WTC11 (cell line): ENCODE results near the gene DOK4. TPM values are rescaled to one million over a fixed set of nuclear protein-coding genes. Genes with fewer than 3 reads are reported as not detected.

ENCODE experiments used
- ATAC-seq: fragments of 200-7000 bp; cut with Tn5 transposase; 2 replicates; pipeline ENCODE4 v1.10.0; 2021; ENCODE audit warnings: mild to moderate bottlenecking, moderate library complexity
- CTCF ChIA-PET: fragments of 300-600 bp; sonication (Branson Sonifier 250); formaldehyde crosslinking; loops from one replicate; lab custom pipeline; 2021; ENCODE audit warnings: antibody characterized with exemption; lab: Charles Lee
- POLR2A ChIA-PET: fragments of 350-600 bp; sonication (Branson Sonifier 250); formaldehyde crosslinking; loops from one replicate; lab custom pipeline; 2021; ENCODE audit warnings: antibody characterized with exemption; lab: Charles Lee
- DNase-seq: peaks from one replicate; pipeline ENCODE4 v3.0.0; 2021; ENCODE audit warnings: low spot score
- H3K27ac Mint-ChIP-seq: 2 replicates; pipeline ENCODE4 v1.8.0; 2021; ENCODE audit warnings: mixed read lengths
- H3K27me3 Mint-ChIP-seq: 2 replicates; pipeline ENCODE4 v1.8.0; 2021; ENCODE audit warnings: low read depth, mild to moderate bottlenecking, moderate library complexity, mixed read lengths
- H3K36me3 Mint-ChIP-seq: 2 replicates; pipeline ENCODE4 v1.8.0; 2021; ENCODE audit warnings: mixed read lengths
- H3K4me1 Mint-ChIP-seq: 2 replicates; pipeline ENCODE4 v1.8.0; 2022; ENCODE audit warnings: mixed read lengths
- H3K4me3 Mint-ChIP-seq: 2 replicates; pipeline ENCODE4 v1.8.0; 2021; ENCODE audit warnings: mild to moderate bottlenecking, moderate library complexity, mixed read lengths
- H3K9me3 Mint-ChIP-seq: 2 replicates; pipeline ENCODE4 v1.8.0; 2021; ENCODE audit warnings: mixed read lengths
- ATF2 ChIP-seq: sonication (generic); formaldehyde crosslinking; IDR thresholded peaks from 2 replicates; pipeline ENCODE4 v1.8.1; 2022; ENCODE audit warnings: low read depth, missing genetic modification reagents, borderline replicate concordance
- CREB1 ChIP-seq: sonication (generic); formaldehyde crosslinking; IDR thresholded peaks from 2 replicates; pipeline ENCODE4 v1.8.0; 2023; ENCODE audit warnings: mild to moderate bottlenecking, missing genetic modification reagents
- ESRRA ChIP-seq: sonication (generic); formaldehyde crosslinking; IDR thresholded peaks from 2 replicates; pipeline ENCODE4 v1.8.1; 2022; ENCODE audit warnings: mild to moderate bottlenecking, missing genetic modification reagents, borderline replicate concordance
- FOXP1 ChIP-seq: sonication (generic); formaldehyde crosslinking; IDR thresholded peaks from 2 replicates; pipeline ENCODE4 v1.8.0; 2022; ENCODE audit warnings: missing genetic modification reagents, mild to moderate bottlenecking, moderate library complexity, borderline replicate concordance
- GTF2I ChIP-seq: fragments of 250-450 bp; sonication (Bioruptor Pico); conservative IDR thresholded peaks from 2 replicates; pipeline ENCODE4 v1.4.0; 2021; ENCODE audit warnings: mild to moderate bottlenecking
- HMGXB4 ChIP-seq: sonication (generic); formaldehyde crosslinking; IDR thresholded peaks from 2 replicates; pipeline ENCODE4 v1.8.1; 2023; ENCODE audit warnings: mild to moderate bottlenecking, moderate library complexity, missing genetic modification reagents
- JAZF1 ChIP-seq: fragments of 250-450 bp; sonication (Bioruptor Pico); IDR thresholded peaks from 2 replicates; pipeline ENCODE4 v1.9.0; 2021; ENCODE audit warnings: moderate library complexity, mild to moderate bottlenecking, inconsistent platforms
- SMAD3 ChIP-seq: sonication (generic); formaldehyde crosslinking; IDR thresholded peaks from 2 replicates; pipeline ENCODE4 v1.8.0; 2022; ENCODE audit warnings: missing genetic modification reagents, mild to moderate bottlenecking, borderline replicate concordance
- SOX15 ChIP-seq: fragments of 250-450 bp; sonication (Bioruptor Pico); IDR thresholded peaks from 2 replicates; pipeline ENCODE4 v1.9.0; 2021; ENCODE audit warnings: mild to moderate bottlenecking
- SP1 ChIP-seq: sonication (generic); formaldehyde crosslinking; conservative IDR thresholded peaks from 2 replicates; pipeline ENCODE4 v1.8.1; 2022; ENCODE audit warnings: missing genetic modification reagents
- TP53 ChIP-seq: sonication (generic); formaldehyde crosslinking; IDR thresholded peaks from 2 replicates; pipeline ENCODE4 v1.8.1; 2023; ENCODE audit warnings: mild to moderate bottlenecking, missing genetic modification reagents
- ZMAT4 ChIP-seq: fragments of 250-450 bp; sonication (Bioruptor Pico); IDR thresholded peaks from 2 replicates; pipeline ENCODE4 v1.9.0; 2021; ENCODE audit warnings: mild to moderate bottlenecking
- ZNF219 ChIP-seq: sonication (generic); formaldehyde crosslinking; IDR thresholded peaks from 2 replicates; pipeline ENCODE4 v1.8.0; 2023; ENCODE audit warnings: missing genetic modification reagents, mild to moderate bottlenecking, borderline replicate concordance
- ZNF317 ChIP-seq: sonication (generic); formaldehyde crosslinking; IDR thresholded peaks from 2 replicates; pipeline ENCODE4 v1.8.1; 2023; ENCODE audit warnings: low read depth, mild to moderate bottlenecking, moderate library complexity, missing genetic modification reagents, borderline replicate concordance
- ZNF423 ChIP-seq: fragments of 250-450 bp; sonication (Bioruptor Pico); IDR thresholded peaks from 2 replicates; pipeline ENCODE4 v2.1.2; 2022; ENCODE audit warnings: mild to moderate bottlenecking, moderate library complexity
- ZNF425 ChIP-seq: fragments of 250-450 bp; sonication (Bioruptor Pico); conservative IDR thresholded peaks from 2 replicates; pipeline ENCODE4 v1.9.0; 2021; ENCODE audit warnings: mild to moderate bottlenecking
- total RNA-seq: library from RNA; stranded (reverse); gene quantifications from 3 replicates; pipeline ENCODE4 v1.2.3, GENCODE V29; 2021

Gene DOK4
- total RNA-seq, 1 experiment from 2014 or later, result 25.0 TPM

GRCh38 chr16:57484515-57485005 lies 1.7 kb downstream of the DOK4 start:
- H3K27ac Mint-ChIP-seq, result peak overlapping the region; percentile 39; the same call in 1 of the 2 replicates
- H3K36me3 Mint-ChIP-seq, result 0 out of 2 replicates have a peak, but pooled peaks cover 4% of the 10 kb centered on the region
- ATAC-seq, result no peak
- TF ChIP-seq ZNF423 (CRISPR knock-in tag) (no peak), SP1 (CRISPR knock-in tag) (no peak), TP53 (no peak), FOXP1 (CRISPR knock-in tag) (no peak), HMGXB4 (CRISPR knock-in tag) (no peak), ZNF425 (CRISPR knock-in tag) (no peak)
- peaks cover 12% of the 10 kb centered on the region for H3K9me3 Mint-ChIP-seq
- ChIA-PET CTCF (interaction anchor here (0.9 to 1.5 kb wide), 2 partner anchors 22 to 26 kb away, joined by 3 to 5 read pairs; partner anchors contain the start of gene POLR2C), POLR2A (no interaction called here)
- H3K4me1 Mint-ChIP-seq, result peaks cover 27% of the 10 kb centered on the region
- DNase-seq, result no peak
- peaks cover 21% of the 10 kb centered on the region for H3K27me3 Mint-ChIP-seq
- H3K4me3 Mint-ChIP-seq, result no peak overlapping the region

GRCh38 chr16:57483725-57484514 lies 2.4 kb downstream of the DOK4 start:
- Mint-ChIP-seq H3K9me3 (peaks cover 7% of the 10 kb centered on the region; the same call in 1 of the 2 replicates), H3K4me3 (peak overlapping the region; percentile 16; the same call in 1 of the 2 replicates), H3K36me3 (no peaks in the 10 kb centered on the region), H3K27ac (no peak overlapping the region)
- ATAC-seq (no peak), DNase-seq (no peak)
- POLR2A ChIA-PET, result no interaction called here
- TF ChIP-seq ZNF425 (CRISPR knock-in tag), result no peak
- TF ChIP-seq SMAD3 (CRISPR knock-in tag), result no peak
- no peak for TF ChIP-seq ZMAT4 (CRISPR knock-in tag)
- TF ChIP-seq SOX15 (CRISPR knock-in tag), result no peak
- TF ChIP-seq ZNF317 (CRISPR knock-in tag), result no peak
- no peak for TF ChIP-seq ATF2 (CRISPR knock-in tag)
- no peak for TF ChIP-seq ESRRA
- no peak for TF ChIP-seq CREB1
- TF ChIP-seq GTF2I, result no peak
- TF ChIP-seq ZNF219, result no peak
- TF ChIP-seq JAZF1, result no peak
- TF ChIP-seq, all 79 proteins: peak for 0
- Mint-ChIP-seq H3K4me1 (peaks cover 30% of the 10 kb centered on the region), H3K27me3 (peaks cover 23% of the 10 kb centered on the region)
- CTCF ChIA-PET, result interaction anchor here (1.5 kb wide), 1 partner anchor 21 kb away, joined by 5 read pairs; the partner anchor contains the start of gene POLR2C
